GM20431 (cell line): ENCODE results near the gene WDPCP.
"Not testable (repeated sequence)": the region's sequence is repeated elsewhere in the genome, so short reads cannot be mapped to it uniquely, and the experiment has no call there.

Source experiments
- in situ Hi-C: fragments of 300-500 bp; cut with MseI, MboI; formaldehyde crosslinking; loops from one replicate; pipeline ENCODE4 v1.15.0; 2020; ENCODE audit warnings: low sequenced_read_pairs; ENCODE audit not compliant: unreplicated experiment

The WDPCP gene

DNA sequence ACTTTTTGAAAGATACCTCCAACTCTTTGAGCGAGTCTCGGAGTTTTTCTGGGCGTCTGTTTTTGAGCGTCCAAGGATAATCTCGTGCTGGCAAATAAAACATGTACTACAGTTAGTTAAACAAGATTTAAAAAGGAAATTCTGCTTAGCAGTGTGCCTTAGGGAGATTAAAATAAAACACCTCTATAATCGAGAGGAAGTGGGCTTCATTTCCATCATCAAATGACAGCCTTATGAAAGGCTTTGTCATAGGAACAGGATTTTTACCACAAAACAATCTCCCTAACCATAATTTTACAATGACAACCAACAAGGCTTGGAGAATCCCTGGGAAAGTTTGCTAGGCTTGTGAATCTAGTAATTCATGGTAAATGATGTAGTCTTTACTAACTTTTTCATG is 103.4 kb downstream of the WDPCP start:
- in situ Hi-C loops: no loop called here

DNA sequence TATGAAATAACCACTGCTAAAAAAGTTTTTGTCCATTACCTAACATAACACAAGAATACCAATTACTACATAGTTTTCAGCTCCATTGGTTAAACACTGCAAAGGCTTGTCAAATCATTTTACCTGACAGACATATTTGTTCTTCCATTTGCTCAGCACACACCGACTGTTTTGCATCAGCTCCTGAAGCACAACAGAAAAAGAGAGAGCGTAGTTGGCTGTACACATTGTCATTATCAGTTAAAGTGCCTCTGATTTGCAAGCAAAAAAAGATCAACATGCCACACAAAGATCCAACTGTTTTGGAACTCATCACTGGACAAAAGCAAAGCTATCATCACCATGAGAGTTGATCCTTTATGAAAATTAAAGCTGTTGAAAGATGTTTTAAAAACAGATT is 103.8 kb downstream of the WDPCP start:
- in situ Hi-C loops: no loop called here

DNA sequence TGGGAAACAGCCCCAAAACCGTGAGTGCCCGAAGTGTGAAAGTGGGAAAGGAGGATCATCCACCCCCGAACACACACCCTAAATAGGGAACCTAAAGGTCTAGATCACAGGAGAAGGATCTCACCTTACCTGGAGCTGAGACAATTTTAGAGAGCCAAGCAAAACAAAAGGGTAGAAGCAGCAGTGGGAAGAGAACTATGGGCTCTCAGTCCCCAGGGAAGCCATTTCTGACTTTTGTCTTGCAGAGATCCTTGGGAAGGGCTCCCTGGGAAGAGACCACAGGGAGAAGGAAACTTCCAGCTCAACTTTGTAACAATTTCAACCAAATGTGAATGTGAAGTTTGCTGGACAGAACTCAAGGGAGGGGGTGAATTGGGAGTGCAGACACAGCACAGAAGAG is 110.6 kb downstream of the WDPCP start:
- in situ Hi-C loops: no loop called here

DNA sequence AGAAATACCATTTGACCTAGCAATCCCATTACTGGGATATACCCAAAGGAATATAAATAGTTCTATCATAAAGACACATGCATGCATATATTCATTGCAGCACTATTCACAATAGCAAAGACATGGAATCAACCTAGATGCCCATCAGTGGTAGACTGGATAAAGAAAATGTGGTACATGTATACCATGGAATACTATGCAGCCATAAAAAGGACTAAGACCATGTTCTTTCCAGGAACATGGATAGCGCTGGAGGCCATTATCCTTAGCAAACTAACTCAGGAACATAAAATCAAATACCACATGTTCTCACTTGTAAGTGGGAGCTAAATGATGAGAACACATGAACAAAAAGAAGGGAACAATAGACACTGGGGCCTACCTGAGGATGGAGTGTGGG is 119.0 kb downstream of the WDPCP start:
- in situ Hi-C loops: not testable (repeated sequence)

DNA sequence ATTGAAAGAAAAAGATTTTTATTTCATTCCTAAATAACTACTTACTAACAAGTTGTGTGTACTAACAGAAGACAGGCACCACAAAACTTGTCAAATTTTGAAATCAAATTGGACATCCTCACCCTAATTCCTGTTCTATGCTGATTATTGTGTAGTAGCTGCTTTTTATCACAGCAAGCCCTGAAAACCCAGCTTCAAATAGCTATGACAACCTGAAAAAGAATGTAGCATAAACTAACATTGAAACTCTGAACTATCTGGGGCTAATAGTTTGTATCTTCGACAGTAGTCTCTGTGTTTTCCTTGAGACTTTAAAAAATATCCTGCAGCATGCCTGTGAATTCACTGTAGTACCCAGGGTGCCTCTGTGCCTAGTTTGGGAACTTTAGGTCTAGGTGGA is 122.6 kb downstream of the WDPCP start:
- in situ Hi-C loops: no loop called here

DNA sequence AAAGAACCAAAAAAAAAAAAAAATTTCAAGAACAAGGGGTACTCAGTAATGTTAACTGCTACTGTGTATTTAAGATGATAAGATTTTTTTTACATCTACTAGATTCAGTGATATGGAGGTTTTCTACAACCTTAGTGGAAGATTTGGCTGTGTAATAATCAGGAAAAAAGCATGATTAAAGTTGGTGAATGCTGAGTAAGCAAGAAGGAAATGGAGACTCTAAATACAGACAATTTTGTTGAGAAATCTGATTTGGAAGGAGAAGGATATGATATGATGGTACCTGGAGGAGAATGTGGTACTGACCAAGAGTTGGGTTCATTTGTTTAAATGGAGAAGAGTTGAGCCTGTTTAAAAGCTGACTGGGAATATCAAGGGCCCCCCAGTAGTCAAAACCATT is 125.1 kb downstream of the WDPCP start:
- in situ Hi-C loops: no loop called here

DNA sequence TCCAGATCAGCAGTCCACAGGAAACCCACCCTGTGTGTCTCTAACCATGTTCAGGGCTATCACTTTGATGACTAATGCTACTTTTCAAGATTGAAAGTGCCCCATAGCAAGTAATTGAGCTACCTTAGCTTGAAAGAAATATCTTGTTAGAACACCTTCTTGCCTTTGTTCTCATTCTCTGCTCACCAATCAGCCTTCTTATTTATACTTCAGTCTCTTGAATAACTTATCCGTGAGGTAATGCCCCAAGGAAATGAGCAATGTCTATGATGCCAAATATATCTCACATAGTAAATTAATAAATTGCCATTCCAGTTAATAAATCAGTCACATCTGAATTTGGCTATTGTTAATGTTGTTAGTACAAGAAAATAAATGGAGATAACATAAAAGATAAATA is 141.6 kb downstream of the WDPCP start:
- in situ Hi-C loops: no loop called here

DNA sequence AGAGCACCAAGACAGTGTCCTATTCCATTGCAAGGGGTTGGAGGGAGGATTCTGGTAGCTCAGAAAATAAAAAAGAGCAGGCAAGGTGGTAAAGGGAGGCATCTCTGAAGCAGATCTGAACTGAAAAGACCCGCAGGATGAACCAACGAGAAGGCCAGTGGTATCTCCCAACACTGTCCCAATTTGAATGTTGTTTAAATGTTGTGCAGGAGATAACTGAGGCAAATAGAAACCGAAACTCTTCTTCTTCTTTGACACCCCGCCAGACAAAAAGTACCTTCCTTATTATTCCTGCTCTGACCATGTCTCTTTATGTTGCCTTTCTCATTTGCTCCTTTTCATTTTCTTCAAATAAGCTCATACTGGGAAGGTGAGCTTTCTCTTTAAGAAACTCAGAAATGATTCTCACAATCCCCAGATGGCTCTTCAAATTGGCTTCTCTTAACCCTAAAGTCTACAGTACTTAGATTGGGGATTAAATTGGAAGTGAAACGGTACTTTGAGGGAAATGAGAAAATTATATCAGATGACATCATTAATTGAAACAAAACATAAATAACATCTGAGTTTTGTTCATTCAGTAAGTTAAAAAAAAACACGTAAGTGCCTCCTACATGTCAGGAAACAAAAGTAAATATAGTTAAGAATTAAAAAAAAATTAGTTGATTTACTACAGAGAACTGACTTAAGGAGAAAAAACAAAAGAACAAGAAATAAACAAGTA is 143.6 kb downstream of the WDPCP start:
- in situ Hi-C loops: no loop called here

DNA sequence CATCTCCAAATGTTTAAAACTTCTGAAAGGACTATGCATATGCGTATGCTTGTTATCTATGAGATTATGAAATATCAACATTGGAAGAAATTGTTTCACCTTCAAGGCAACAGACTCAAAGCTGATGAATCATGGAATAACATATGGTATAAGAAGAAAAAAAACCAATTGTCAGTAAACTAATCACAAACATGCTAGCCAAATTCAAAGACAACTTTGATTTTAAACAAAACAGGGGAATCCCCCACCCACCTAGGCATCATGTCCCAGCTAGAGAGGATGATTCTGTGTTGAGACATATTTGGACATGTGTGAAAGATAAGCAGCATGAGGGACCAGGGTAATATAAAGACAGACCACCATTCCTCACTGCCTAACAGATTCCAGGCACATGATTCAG is 147.7 kb downstream of the WDPCP start:
- in situ Hi-C loops: no loop called here

DNA sequence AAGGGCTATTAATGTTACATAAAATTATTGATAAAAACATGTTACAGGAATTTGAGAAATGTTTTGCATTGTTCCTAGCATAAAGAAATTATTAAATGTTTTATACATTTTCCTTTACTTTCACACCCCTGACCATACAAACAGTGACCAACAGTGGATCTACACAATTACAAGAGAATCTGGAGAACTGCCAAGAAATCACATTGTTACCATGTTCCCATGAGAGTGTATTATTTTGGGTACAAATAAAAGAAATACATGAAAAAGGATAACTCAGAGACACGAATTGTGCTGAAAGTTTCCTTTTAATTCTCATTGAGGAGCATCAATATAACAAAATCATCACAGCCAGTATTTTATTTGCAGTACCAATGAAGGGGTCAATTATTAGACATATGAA is 150.1 kb downstream of the WDPCP start:
- in situ Hi-C loops: no loop called here

DNA sequence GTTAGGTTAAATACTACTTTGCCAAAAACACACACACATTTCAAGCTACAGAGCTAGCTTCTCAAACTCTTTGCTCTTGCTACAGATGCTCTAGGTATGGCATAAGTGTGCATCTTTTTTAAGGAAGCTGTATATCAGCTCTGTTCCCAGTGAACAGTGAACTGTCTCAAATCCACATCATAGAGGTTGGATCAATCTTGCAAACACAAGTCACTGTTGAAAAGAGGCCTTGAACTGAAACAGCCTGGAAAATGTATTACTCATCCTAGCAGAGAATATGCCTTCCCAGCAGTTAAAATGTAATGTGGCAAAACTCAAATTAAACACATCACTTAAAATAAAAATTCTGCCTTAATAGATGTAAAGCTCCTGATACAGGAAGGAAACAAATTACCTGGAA is 151.8 kb downstream of the WDPCP start:
- in situ Hi-C loops: no loop called here

DNA sequence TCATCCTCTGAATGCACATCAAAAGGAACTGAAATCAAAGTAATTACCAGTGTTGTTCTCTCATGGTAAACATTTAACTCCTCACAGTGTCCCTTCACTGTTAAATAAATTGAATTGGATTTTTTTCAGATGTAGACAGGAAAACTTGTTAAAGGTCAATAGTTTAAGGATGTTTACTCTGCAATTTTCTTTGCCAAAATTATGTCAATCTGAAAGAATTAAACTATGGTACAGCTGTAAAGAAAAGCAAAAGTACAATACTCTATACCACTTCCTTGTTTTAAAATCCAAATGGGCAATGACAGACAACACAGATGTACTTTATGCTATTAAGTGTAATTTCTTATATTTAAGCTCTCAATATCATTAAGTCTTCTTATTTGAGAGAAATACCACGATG is 153.2 kb downstream of the WDPCP start:
- in situ Hi-C loops: no loop called here

DNA sequence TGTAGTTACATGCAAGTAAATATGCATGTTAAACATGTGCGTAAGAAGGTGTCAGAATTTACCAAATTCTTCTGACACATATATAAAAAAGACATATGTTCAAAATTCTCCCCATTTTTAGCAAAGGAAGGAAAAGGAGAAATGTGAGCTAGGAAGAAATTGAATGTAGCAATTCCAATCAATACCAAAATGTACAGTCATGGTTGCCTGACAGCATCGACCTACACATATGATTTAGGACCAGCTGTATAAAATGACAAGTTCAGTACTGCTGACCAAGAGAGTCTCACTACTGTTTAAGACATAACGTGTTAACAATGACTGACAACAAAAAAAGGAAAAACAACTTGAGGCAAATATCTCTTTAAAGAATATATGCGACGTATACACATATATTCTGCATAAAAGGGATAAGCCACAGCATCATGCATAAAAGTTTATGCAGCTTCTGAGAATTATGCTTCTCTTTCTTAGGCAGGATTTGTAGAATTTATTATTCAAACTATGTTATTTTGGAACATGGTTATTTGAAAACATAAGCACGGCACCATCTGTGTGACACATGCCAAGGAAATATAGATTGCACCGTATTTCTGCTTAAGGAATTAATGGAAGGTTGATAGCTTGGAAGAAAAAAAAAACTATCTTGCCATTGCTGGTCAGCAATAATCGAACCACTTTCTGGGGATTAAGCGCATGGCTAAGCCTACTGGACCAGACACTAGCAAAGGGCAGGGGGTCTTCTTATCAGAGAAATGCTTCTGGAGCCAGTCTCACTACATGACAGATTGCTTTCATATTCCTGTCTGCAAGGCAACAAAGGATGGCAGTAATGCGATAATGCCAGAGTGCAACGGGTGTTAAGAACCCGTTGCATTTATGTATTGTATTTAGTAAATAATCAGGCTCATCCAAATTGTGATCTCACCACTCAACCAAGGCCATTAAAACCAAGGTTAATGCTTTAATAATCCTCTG is 154.0 kb downstream of the WDPCP start:
- in situ Hi-C loops: no loop called here

DNA sequence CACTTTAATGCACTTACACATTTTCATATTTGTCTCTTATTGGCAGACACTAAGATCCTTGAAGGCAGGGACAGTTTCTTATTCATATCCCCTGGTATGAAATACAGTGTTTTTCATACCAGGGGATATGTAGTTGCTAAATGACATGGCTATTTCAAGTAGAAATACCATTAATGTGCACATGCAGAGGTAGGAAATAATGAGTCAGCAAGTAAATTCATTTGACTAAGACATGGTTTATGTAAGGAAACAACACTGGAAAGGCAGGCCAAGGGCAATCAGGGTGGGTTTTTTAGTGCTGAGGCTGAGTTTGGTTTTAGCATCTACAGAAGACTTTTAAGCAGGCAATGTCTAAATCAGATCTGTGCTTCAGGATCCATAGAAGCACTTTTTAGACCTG is 155.9 kb downstream of the WDPCP start:
- in situ Hi-C loops: no loop called here

DNA sequence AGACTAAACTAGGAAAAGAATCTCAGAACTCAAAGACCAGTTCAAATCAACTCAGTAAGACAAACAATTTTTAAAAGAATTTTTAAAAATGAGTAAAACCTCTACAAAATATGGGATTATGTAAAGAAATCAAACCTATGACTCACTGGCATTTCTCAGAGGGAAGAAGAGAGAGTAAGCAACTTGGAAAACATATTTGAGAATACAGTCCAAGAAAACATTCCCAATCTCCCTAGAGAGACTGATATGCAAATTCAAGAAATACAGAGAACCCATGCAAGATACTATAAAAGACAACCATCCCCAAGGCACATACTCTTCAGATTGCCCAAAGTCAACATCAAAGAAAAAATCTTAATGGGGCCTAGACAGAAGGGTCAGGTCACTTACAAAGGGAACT is 162.7 kb downstream of the WDPCP start:
- in situ Hi-C loops: no loop called here

DNA sequence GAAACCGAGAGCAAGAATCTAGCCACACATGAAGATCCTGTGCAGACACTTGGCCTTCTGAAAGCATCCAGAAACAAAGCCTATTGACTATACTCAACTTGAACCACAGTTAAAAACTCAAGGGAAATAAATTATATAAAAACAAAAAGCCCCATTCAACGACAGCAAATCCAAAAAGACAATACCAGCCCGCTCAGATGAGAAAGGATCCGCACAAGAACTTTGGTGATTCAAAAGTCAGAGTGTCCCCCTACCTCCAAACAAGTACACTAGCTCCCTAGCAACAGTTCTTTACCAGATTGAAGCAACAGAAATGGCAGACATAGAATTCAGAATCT is 163.2 kb downstream of the WDPCP start:
- in situ Hi-C loops: no loop called here

DNA sequence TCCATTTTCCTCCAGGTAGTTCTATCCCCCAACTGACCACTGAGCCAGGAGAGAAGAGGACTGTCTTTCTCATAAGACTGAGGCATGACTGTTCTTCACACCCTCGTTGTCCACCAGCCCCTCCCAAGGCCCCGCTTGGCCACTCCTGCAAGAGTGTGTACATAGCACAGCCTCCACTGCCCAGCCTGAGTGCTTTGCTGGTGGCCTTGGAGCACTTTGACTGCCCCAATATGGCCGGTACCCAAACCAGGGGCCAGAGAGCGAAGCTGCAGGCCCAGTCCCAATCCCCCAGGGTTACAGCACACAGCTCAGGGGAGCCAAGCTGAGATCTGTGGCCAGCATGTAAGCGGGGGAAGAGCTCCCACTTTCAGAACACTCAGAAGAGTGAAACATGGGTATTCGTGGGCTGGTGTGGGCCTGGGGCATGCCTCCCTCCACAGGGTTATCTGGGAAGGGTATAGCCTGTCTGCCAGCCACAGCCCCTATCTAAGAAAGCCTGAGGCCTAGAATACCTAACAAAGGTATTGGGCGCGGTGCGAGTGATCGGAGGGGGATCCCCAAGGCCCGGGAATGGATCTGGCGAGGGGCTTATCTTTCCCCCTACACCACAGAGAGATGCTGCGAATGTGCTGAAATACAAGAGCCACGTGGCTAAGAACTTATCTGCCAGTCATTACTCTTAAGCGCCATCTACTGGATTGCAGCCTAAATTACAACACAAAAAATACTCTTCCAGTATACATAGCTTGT is 163.8 kb downstream of the WDPCP start:
- in situ Hi-C loops: no loop called here

DNA sequence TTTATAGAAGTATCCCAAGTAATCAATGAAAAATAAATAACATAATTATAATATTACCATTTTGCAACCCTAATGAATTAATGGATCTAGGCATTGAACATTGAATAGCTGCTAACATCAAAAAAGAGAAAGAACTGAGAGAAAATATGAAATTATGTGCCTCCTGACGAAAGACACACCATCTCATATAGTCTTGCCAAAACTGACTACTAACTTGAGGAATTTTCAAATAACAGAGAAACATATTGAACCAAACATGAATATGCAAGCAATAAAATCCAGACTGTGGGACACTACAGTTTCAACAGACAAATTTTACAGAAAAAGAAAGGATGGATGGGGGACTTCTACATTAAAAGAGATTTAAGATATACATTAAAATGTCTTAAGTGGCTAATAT is 165.7 kb downstream of the WDPCP start:
- in situ Hi-C loops: no loop called here

DNA sequence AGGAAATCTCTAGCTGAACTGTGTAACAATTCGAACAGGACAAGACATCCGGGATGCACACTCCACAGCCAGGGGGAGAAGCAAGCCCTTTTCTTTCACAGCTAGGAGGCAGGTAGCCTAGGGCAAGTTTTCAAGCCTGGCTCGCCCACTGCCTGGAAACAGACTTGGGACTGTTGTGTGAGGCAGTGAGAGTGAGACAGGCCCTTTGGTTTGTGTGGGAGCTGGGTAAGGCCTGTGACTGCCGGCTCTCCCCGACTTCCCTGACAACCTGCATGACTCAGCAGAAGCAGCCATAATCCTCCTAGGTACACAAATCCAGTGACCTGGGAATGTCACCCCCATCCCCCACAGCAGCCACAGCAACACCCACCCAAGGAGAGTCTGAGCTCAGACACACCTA is 179.7 kb downstream of the WDPCP start:
- in situ Hi-C loops: no loop called here

DNA sequence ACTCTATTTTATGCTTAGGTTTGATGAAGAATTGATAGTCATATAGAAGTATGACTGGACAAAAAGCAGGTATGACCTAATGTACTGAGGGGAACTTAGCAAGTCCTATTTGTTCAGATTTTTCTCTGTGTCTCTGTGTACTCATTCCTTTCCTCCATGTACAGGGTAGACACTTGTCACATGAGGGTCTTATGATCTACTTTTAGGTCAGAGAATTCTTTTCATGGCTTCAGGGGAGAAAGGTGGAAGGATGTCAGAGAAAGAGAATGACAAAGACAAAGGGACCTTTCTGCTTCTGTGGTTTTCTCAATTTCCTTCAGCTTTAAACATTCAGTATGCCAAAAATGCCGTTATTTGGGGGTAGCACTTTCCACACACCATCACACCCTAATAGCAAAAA is 181.6 kb downstream of the WDPCP start:
- in situ Hi-C loops: no loop called here

DNA sequence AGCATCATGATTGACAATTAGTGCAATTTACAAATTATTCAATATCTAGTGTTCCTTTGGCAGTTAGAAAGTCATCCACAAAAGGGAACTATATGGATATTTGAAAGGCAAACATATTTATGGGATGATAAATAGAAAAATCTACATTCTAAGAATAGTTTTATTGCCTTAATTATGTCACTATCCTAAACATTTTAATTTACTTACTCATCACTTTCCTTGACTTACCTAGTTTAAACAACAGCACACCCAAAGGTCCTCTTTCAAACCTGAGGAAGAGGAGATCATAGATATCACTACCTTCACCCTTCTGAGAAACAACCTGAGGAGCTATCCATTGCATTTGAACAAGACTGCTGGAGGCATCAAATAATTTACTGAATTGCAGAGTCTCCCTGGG is 184.5 kb downstream of the WDPCP start:
- in situ Hi-C loops: no loop called here
